ENCODE results near the gene TPM1.

Gene TPM1

DNA sequence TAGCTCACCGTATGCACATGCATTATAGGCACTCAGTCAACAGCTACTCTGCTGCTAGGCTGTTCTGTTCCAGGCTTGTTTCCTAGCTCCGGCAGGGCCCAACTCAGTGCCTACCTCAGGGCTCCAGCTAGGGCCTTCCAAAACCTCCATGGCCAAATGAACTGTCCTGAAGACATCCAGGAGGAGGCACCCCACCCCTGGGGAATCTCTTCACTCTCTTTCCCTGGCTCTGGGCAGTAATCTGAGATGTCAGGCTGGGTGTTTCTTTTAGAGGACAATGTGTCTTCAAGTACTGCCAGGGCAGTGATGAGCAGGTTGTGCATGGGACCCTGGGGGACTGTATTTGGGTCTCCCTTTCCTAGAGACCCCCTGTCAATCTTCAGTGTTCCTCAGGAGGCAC, 38.3 kb upstream of the TPM1 start:
- TF ChIP-seq SIN3A (IDR thresholded peaks at IDR 0.05; ENCODE audit: borderline replicate concordance, insufficient read depth, low read length): no peak
- TF ChIP-seq FOXP2 (optimal IDR thresholded peaks at IDR 0.05; ENCODE audit: borderline replicate concordance, extremely low read depth, extremely low read length, insufficient read depth): no peak
- TF ChIP-seq POLR2AphosphoS5 (IDR thresholded peaks at IDR 0.05; ENCODE audit: low read depth, low read length): no peak
- TF ChIP-seq TAF1 (IDR thresholded peaks at IDR 0.05; ENCODE audit: borderline replicate concordance, insufficient read depth, low read length): no peak
- TF ChIP-seq, protein P1, sequence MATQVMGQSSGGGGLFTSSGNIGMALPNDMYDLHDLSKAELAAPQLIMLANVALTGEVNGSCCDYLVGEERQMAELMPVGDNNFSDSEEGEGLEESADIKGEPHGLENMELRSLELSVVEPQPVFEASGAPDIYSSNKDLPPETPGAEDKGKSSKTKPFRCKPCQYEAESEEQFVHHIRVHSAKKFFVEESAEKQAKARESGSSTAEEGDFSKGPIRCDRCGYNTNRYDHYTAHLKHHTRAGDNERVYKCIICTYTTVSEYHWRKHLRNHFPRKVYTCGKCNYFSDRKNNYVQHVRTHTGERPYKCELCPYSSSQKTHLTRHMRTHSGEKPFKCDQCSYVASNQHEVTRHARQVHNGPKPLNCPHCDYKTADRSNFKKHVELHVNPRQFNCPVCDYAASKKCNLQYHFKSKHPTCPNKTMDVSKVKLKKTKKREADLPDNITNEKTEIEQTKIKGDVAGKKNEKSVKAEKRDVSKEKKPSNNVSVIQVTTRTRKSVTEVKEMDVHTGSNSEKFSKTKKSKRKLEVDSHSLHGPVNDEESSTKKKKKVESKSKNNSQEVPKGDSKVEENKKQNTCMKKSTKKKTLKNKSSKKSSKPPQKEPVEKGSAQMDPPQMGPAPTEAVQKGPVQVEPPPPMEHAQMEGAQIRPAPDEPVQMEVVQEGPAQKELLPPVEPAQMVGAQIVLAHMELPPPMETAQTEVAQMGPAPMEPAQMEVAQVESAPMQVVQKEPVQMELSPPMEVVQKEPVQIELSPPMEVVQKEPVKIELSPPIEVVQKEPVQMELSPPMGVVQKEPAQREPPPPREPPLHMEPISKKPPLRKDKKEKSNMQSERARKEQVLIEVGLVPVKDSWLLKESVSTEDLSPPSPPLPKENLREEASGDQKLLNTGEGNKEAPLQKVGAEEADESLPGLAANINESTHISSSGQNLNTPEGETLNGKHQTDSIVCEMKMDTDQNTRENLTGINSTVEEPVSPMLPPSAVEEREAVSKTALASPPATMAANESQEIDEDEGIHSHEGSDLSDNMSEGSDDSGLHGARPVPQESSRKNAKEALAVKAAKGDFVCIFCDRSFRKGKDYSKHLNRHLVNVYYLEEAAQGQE (IDR thresholded peaks at IDR 0.05; ENCODE audit: insufficient read depth in 1 of 2, low read depth in 2 of 2, low read length in 2 of 2): no peak

DNA sequence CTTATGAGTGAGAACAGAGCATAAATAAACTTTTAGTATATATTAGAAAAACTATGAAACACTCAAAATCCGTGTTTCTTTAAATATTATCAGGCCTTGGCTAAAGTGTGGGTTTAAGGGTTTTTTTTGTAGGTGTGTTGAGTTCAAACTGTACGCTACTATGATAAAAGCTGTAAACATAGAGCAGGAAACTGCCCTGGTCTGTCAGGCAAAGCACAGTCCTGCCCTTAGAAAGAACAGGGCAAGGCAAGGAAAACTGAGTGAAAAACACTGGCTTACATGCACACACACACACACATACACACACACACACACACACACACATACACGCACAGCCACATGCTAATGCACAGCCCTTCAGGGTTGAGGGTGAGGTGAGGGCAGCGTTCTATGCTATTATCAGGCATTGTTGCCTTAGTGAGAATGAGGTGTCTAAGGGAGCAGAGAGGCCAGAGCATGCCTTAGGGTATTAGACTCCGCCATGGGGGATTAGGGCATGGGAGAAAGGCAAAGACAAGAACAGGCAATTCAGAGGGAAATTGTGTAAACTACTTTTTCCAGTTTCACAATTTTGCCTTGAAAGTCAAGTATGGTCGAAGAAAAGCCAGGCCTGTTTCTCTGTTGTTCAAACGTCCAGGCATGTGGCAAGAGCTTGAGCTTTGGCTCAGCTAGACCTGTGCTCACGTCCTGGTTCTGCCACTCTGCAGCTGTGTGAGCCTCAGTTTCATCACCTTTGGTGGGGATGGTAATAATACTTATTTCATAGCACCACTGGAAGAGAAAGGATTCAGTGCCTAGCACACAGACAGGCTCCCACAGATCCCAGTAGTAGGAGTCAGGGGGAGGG, 36.3 kb upstream of the TPM1 start:
- TF ChIP-seq POLR2AphosphoS5 (IDR thresholded peaks at IDR 0.05; ENCODE audit: low read depth, low read length) (no peak), TAF1 (IDR thresholded peaks at IDR 0.05; ENCODE audit: borderline replicate concordance, insufficient read depth, low read length) (no peak), SIN3A (IDR thresholded peaks at IDR 0.05; ENCODE audit: borderline replicate concordance, insufficient read depth, low read length) (no peak), FOXP2 (optimal IDR thresholded peaks at IDR 0.05; ENCODE audit: borderline replicate concordance, extremely low read depth, extremely low read length, insufficient read depth) (no peak)
- TF ChIP-seq, protein P1 (IDR thresholded peaks at IDR 0.05; ENCODE audit: insufficient read depth in 1 of 2, low read depth in 2 of 2, low read length in 2 of 2): no peak

DNA sequence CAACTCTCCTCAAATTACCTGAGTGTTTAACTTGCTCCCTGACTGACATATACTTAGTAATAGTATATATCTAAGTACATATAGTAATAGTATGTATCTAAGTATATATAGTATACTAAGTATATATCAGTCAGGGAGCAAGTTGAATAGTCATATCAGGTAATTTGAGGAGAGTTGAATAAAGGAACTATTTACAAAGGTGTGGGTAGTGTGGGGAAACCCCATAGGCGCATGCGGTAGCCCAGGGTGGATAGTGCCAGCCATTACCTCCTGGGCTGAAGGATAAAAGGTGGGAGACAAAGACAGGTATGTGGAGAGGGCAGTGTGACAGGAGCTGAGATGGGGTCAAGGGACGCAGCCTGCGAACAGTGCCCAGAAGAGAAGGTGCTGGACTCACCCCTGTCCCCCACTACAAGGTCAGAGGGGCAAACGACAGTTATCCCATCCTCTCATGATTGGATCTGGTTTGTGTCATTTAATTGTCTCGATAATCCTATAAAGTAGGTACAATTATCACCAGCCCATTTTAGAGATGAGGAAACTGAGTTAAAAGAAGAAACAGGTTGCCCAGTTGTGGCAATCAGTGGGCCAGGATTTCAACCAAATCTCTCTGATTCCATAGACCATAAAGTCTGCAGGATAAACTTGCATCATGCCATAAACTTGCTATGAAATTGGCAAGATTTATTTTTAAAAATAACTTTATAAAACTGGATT, 34.1 kb upstream of the TPM1 start:
- no peak for TF ChIP-seq SIN3A (IDR thresholded peaks at IDR 0.05; ENCODE audit: borderline replicate concordance, insufficient read depth, low read length)
- no peak for TF ChIP-seq FOXP2 (optimal IDR thresholded peaks at IDR 0.05; ENCODE audit: borderline replicate concordance, extremely low read depth, extremely low read length, insufficient read depth)
- no peak for TF ChIP-seq TAF1 (IDR thresholded peaks at IDR 0.05; ENCODE audit: borderline replicate concordance, insufficient read depth, low read length)
- no peak for TF ChIP-seq POLR2AphosphoS5 (IDR thresholded peaks at IDR 0.05; ENCODE audit: low read depth, low read length)
- TF ChIP-seq, protein P1 (IDR thresholded peaks at IDR 0.05; ENCODE audit: insufficient read depth in 1 of 2, low read depth in 2 of 2, low read length in 2 of 2): no peak

DNA sequence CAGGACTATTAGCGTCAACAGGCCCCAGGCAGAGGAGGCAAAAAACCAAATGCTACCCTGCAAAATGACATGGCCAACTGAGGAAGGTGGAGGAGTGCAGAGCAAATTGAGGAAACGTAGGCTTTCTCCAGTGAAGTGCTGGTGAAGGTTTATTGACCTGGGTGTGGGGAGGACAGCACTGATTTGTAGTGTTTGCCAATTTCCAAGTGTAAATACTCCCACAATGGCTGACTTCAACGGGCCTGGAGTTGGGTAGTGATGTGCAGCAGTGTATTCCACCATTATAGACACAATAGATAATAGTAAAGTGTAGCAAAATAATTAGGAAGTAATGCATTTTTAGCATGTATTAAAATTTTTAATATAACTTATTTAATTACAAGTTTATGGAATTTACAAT, 32.2 kb upstream of the TPM1 start:
- no peak for TF ChIP-seq POLR2AphosphoS5 (IDR thresholded peaks at IDR 0.05; ENCODE audit: low read depth, low read length)
- TF ChIP-seq, protein P1 (IDR thresholded peaks at IDR 0.05; ENCODE audit: insufficient read depth in 1 of 2, low read depth in 2 of 2, low read length in 2 of 2): no peak
- TF ChIP-seq SIN3A (IDR thresholded peaks at IDR 0.05; ENCODE audit: borderline replicate concordance, insufficient read depth, low read length): no peak
- TF ChIP-seq TAF1 (IDR thresholded peaks at IDR 0.05; ENCODE audit: borderline replicate concordance, insufficient read depth, low read length): no peak
- no peak for TF ChIP-seq FOXP2 (optimal IDR thresholded peaks at IDR 0.05; ENCODE audit: borderline replicate concordance, extremely low read depth, extremely low read length, insufficient read depth)

Measured in PFSK-1 (cell line).